B cell (primary cell): ENCODE measurements around the gene NFATC2. TPM values are rescaled to one million over a fixed set of nuclear protein-coding genes. Genes with fewer than 3 reads are reported as not detected.
A peak's percentile ranks its signal among the peaks of the same experiment; 100 is the strongest.

Experiments used
- ATAC-seq: fragments of 200-7000 bp; cut with Tn5 transposase; one replicate; pipeline ENCODE4 v1.10.0; 2021; ENCODE audit warnings: low read depth, mild to moderate bottlenecking, moderate number of reproducible peaks, moderate library complexity
- CTCF ChIA-PET: fragments of 350-600 bp; sonication (Branson Sonifier 250); formaldehyde crosslinking; loops from one replicate; lab custom pipeline; 2021; ENCODE audit warnings: antibody characterized with exemption, inconsistent platforms; lab: Charles Lee
- POLR2A ChIA-PET: fragments of 350-600 bp; sonication (Branson Sonifier 250); formaldehyde crosslinking; loops from one replicate; lab custom pipeline; 2021; ENCODE audit warnings: antibody characterized with exemption; lab: Charles Lee
- DNase-seq: peaks from one replicate; pipeline ENCODE4 v3.0.0; 2013
- H2AFZ ChIP-seq: 2 replicates; pipeline ENCODE4 v1.6.1; 2012; ENCODE audit warnings: mild to moderate bottlenecking, low read depth, low read length; ENCODE audit not compliant: insufficient read depth, poor library complexity, severe bottlenecking
- H3K27ac ChIP-seq, 2 donors: 1 replicate in 1 of 2; 2 replicates in 1 of 2; pipeline ENCODE4 v1.5.1; 2012 to 2013; ENCODE audit warnings: low read length in 2 of 2, mild to moderate bottlenecking in 2 of 2, moderate library complexity in 1 of 2
- H3K27me3 ChIP-seq, 4 experiments: fragments of 200-600 bp in 1 of 4; sonication (generic) in 1 of 4; replicated peaks in 1 of 4; 1 replicate in 2 of 4; 2 replicates in 2 of 4; pipeline versions ENCODE4 v1.6.1 to v1.7.0; 2013 to 2016; ENCODE audit warnings: low read length in 3 of 4, mild to moderate bottlenecking in 2 of 4, mixed read lengths in 1 of 4, moderate library complexity in 1 of 4; ENCODE audit not compliant: insufficient read depth in 4 of 4, control insufficient read depth in 3 of 4; ENCODE audit errors: control extremely low read depth in 1 of 4
- H3K36me3 ChIP-seq, 2 experiments: replicated peaks in 1 of 2; 1 replicate in 1 of 2; 2 replicates in 1 of 2; pipeline versions ENCODE4 v1.6.1 to v1.7.1; 2013; ENCODE audit warnings: low read length in 1 of 2; ENCODE audit not compliant: insufficient read depth in 2 of 2, control insufficient read depth in 1 of 2; ENCODE audit errors: control extremely low read depth in 1 of 2, extremely low read depth in 1 of 2
- H3K4me1 ChIP-seq, 2 donors: fragments of 200-600 bp in 1 of 2; sonication (generic) in 1 of 2; 1 replicate in 1 of 2; 2 replicates in 1 of 2; pipeline versions ENCODE4 v1.5.1 to v1.6.1; 2013 to 2017; ENCODE audit warnings: low read length in 2 of 2; ENCODE audit not compliant: control insufficient read depth in 2 of 2, insufficient read depth in 2 of 2
- H3K4me2 ChIP-seq: replicated peaks from 2 replicates; pipeline ENCODE3; 2012; ENCODE audit warnings: mild to moderate bottlenecking, low read depth, low read length; ENCODE audit not compliant: poor library complexity, severe bottlenecking
- H3K4me3 ChIP-seq, 5 experiments: fragments of 200-600 bp in 1 of 5; sonication (generic) in 1 of 5; 1 replicate in 3 of 5; 2 replicates in 2 of 5; pipeline versions ENCODE4 v1.5.1 to v1.7.0; 2011 to 2016; ENCODE audit warnings: low read length in 4 of 5, mild to moderate bottlenecking in 4 of 5, low read depth in 2 of 5, control low read depth in 1 of 5, moderate library complexity in 1 of 5; ENCODE audit not compliant: insufficient read depth in 1 of 5; ENCODE audit errors: control extremely low read depth in 1 of 5, extremely low read depth in 1 of 5
- H3K79me2 ChIP-seq: fragments of 200-600 bp; sonication (generic); one replicate; pipeline ENCODE4 v1.6.0; 2016; ENCODE audit warnings: low read length; ENCODE audit not compliant: control insufficient read depth, insufficient read depth
- H3K9ac ChIP-seq: fragments of 200-600 bp; sonication (generic); 2 replicates; pipeline ENCODE4 v1.6.1; 2017; ENCODE audit warnings: mild to moderate bottlenecking, low read length, moderate library complexity
- H3K9me3 ChIP-seq, 3 donors: one replicate each; pipeline versions ENCODE4 v1.6.1 to v1.7.1; 2013; ENCODE audit warnings: low read length in 2 of 3; ENCODE audit not compliant: control insufficient read depth in 2 of 3, insufficient read depth in 1 of 3; ENCODE audit errors: control extremely low read depth in 1 of 3
- H4K20me1 ChIP-seq: 2 replicates; pipeline ENCODE4 v1.6.0; 2012; ENCODE audit warnings: mild to moderate bottlenecking, low read length; ENCODE audit not compliant: insufficient read depth, control insufficient read depth, poor library complexity, severe bottlenecking
- H3K27ac Mint-ChIP-seq: one replicate; pipeline ENCODE4 v1.8.0; 2021; ENCODE audit warnings: mixed read lengths
- H3K27me3 Mint-ChIP-seq: one replicate; pipeline ENCODE4 v1.8.0; 2021; ENCODE audit warnings: mixed read lengths
- H3K4me1 Mint-ChIP-seq: one replicate; pipeline ENCODE4 v1.8.0; 2021; ENCODE audit warnings: mixed read lengths
- H3K4me3 Mint-ChIP-seq: one replicate; pipeline ENCODE4 v1.8.0; 2021; ENCODE audit warnings: mixed read lengths
- H3K9me3 Mint-ChIP-seq: one replicate; pipeline ENCODE4 v1.8.0; 2022; ENCODE audit warnings: mixed read lengths; ENCODE audit not compliant: insufficient read depth
- EZH2 ChIP-seq: IDR thresholded peaks from 2 replicates; pipeline ENCODE4 v1.6.1; 2012; ENCODE audit warnings: borderline replicate concordance, low read depth, mild to moderate bottlenecking, moderate library complexity, low read length; ENCODE audit not compliant: insufficient read depth, poor library complexity, severe bottlenecking
- WGBS: methylation state at CpG from one replicate; pipeline ENCODE4 v1.1.5; 2013; ENCODE audit warnings: missing lambda C conversion rate; ENCODE audit not compliant: insufficient coverage; 5-methylcytosine and 5-hydroxymethylcytosine counted together
- intact Hi-C: fragments of 100-400 bp; cut with micrococcal nuclease; formaldehyde crosslinking; loops from one replicate; pipeline ENCODE4 v1.10.0; 2022
- polyA plus RNA-seq: library from polyadenylated mRNA; depleted of rRNA; stranded (reverse); fragments of >200 nt; gene quantifications from 2 replicates; pipeline ENCODE4 v1.2.3, GENCODE V29; 2012
- total RNA-seq, 2 donors: library from RNA; stranded (reverse); fragments of 120-200 nt in 1 of 2; gene quantifications; 1 replicate in 1 of 2; 2 replicates in 1 of 2; pipeline versions ENCODE4 v1.2.3 to v1.2.4, GENCODE V29; 2013 to 2022
- TF ChIP-seq, protein P1 (sequence below): fragments of 200-600 bp; IDR thresholded peaks from one replicate; pipeline ENCODE4 v1.8.0; 2022; ENCODE audit warnings: antibody characterized with exemption, mild to moderate bottlenecking

NFATC2 gene
- total and polyA plus RNA-seq, 2 donors (not counting 1 experiment from before 2014, with no cell fraction given) = 10.1 to 38.0 TPM

GRCh38 chr20:51529081-51529681, 13.3 kb downstream of the NFATC2 start:
- H3K79me2 ChIP-seq = peaks cover 95% of the 10 kb centered on the region
- DNase-seq = no peak

More at GRCh38 chr20:51529081-51529681, 13.3 kb downstream of the NFATC2 start:
- intact Hi-C loops = loop anchor here (5.0 kb wide), 3 partner anchors 37 to 127 kb away; no protein-coding TSS in a partner anchor
- H3K4me1 Mint-ChIP-seq = peaks cover 85% of the 10 kb centered on the region
- ATAC-seq = no peak
- no peaks in the 10 kb centered on the region for H3K9me3 Mint-ChIP-seq
- Histone ChIP-seq H3K4me1 (peaks cover 58 to 91% of the 10 kb centered on the region in 2 donors), H3K27ac (peak overlapping the region; percentile 39 to 60), H3K9ac (peak overlapping the region; percentile 16), H3K36me3 (peaks cover 0 to 10% of the 10 kb centered on the region in 2 experiments), H3K27me3 (no peaks in the 10 kb centered on the region), H3K4me2 (peak overlapping the region; percentile 56), H4K20me1 (peaks cover 76% of the 10 kb centered on the region), H2AFZ (no peak overlapping the region), H3K9me3 (no peaks in the 10 kb centered on the region), H3K4me3 (peak overlapping the region in 2 of 5 experiments; percentile 4 to 27)
- no peaks in the 10 kb centered on the region for H3K27me3 Mint-ChIP-seq
- ChIA-PET CTCF (interaction anchor here (1.9 kb wide), 1 partner anchor 13 kb away, joined by 7 read pairs; no protein-coding TSS in a partner anchor), POLR2A (interaction anchor here (0.8 to 3.6 kb wide), 2 partner anchors 13 to 29 kb away, joined by 3 to 12 read pairs; partner anchors contain the start of gene NFATC2)
- TF ChIP-seq, protein P1, sequence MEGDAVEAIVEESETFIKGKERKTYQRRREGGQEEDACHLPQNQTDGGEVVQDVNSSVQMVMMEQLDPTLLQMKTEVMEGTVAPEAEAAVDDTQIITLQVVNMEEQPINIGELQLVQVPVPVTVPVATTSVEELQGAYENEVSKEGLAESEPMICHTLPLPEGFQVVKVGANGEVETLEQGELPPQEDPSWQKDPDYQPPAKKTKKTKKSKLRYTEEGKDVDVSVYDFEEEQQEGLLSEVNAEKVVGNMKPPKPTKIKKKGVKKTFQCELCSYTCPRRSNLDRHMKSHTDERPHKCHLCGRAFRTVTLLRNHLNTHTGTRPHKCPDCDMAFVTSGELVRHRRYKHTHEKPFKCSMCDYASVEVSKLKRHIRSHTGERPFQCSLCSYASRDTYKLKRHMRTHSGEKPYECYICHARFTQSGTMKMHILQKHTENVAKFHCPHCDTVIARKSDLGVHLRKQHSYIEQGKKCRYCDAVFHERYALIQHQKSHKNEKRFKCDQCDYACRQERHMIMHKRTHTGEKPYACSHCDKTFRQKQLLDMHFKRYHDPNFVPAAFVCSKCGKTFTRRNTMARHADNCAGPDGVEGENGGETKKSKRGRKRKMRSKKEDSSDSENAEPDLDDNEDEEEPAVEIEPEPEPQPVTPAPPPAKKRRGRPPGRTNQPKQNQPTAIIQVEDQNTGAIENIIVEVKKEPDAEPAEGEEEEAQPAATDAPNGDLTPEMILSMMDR = no peak
- TF ChIP-seq EZH2 = no peak
- peak overlapping the region; percentile 78 for H3K4me3 Mint-ChIP-seq
- WGBS = 70% methylated on average over 7 of the region's 13 CpGs
- H3K27ac Mint-ChIP-seq = peak overlapping the region; percentile 78
